Tibial artery (tissue), 4 donors: ENCODE measurements around the gene BDH2.

Source experiments
- DNase-seq, 2 donors: peaks; one replicate each; pipeline ENCODE4 v3.0.0-alpha.2; 2019
- H3K27ac ChIP-seq, 2 donors: fragments of 200-600 bp; sonication (generic) in 1 of 2; 1 replicate in 1 of 2; 2 replicates in 1 of 2; pipeline ENCODE4 v1.5.1; 2018 to 2019; ENCODE audit warnings: mild to moderate bottlenecking in 1 of 2
- H3K27me3 ChIP-seq, 2 donors: fragments of 200-600 bp; sonication (generic) in 1 of 2; one replicate each; pipeline versions ENCODE4 v1.5.1 to v1.6.0; 2016 to 2019
- H3K36me3 ChIP-seq, 3 donors: fragments of 200-600 bp; sonication (generic) in 2 of 3; one replicate each; pipeline ENCODE4 v1.5.1; 2016 to 2019; ENCODE audit warnings: mild to moderate bottlenecking in 2 of 3
- H3K4me1 ChIP-seq, 4 donors: fragments of 200-600 bp; sonication (generic) in 2 of 4; 1 replicate in 3 of 4; 2 replicates in 1 of 4; pipeline ENCODE4 v1.5.1; 2016 to 2019
- H3K4me3 ChIP-seq, 2 donors: fragments of 200-600 bp; sonication (generic) in 1 of 2; 1 replicate in 1 of 2; 2 replicates in 1 of 2; pipeline ENCODE4 v1.5.1; 2018 to 2019; ENCODE audit warnings: mild to moderate bottlenecking in 2 of 2
- H3K9me3 ChIP-seq, 3 donors: fragments of 200-600 bp; sonication (generic) in 1 of 3; one replicate each; pipeline ENCODE4 v1.5.1; 2016 to 2019
- intact Hi-C: fragments of 100-400 bp; cut with DNase I; formaldehyde crosslinking; loops from one replicate; pipeline ENCODE4 v1.15.0; 2023; ENCODE audit warnings: low total_unique reads
- TF ChIP-seq, protein P1 (sequence below), 2 experiments: fragments of 200-600 bp in 1 of 2; fragments of 450-650 bp in 1 of 2; IDR thresholded peaks; one replicate each; pipeline ENCODE4 v1.5.1; 2017 to 2019; ENCODE audit warnings: antibody characterized with exemption in 2 of 2, mild to moderate bottlenecking in 1 of 2, moderate library complexity in 1 of 2

Gene BDH2

DNA sequence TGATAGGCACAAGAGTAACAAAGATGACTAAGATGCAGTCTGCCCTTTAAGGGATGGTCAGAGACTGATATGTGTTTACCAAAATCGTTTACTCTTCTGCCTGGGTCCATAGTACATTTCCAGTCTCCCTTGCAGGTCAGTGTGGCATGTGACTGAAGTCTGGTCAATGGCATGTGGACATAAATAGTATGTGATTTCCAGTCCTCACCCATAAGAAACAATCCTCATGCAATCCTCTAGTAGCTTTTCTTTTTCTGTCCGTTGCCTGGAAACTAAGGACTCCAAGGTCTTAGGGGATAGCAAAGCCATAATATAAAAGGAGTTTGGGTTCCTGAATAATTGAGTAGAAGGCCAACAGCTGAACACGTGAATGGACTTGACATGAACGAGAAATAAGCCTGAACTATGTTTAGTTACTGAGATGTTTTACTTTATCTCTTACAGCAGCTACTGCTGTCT is 24.2 kb downstream of the BDH2 start:
- TF ChIP-seq, protein P1, sequence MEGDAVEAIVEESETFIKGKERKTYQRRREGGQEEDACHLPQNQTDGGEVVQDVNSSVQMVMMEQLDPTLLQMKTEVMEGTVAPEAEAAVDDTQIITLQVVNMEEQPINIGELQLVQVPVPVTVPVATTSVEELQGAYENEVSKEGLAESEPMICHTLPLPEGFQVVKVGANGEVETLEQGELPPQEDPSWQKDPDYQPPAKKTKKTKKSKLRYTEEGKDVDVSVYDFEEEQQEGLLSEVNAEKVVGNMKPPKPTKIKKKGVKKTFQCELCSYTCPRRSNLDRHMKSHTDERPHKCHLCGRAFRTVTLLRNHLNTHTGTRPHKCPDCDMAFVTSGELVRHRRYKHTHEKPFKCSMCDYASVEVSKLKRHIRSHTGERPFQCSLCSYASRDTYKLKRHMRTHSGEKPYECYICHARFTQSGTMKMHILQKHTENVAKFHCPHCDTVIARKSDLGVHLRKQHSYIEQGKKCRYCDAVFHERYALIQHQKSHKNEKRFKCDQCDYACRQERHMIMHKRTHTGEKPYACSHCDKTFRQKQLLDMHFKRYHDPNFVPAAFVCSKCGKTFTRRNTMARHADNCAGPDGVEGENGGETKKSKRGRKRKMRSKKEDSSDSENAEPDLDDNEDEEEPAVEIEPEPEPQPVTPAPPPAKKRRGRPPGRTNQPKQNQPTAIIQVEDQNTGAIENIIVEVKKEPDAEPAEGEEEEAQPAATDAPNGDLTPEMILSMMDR (IDR thresholded peaks at IDR 0.05) = no peak
- peaks cover 0 to 15% (median 0%) of the 10 kb centered on the region in 4 donors for H3K4me1 ChIP-seq
- peak overlapping the region; percentile 87 to 93 for H3K27ac ChIP-seq

DNA sequence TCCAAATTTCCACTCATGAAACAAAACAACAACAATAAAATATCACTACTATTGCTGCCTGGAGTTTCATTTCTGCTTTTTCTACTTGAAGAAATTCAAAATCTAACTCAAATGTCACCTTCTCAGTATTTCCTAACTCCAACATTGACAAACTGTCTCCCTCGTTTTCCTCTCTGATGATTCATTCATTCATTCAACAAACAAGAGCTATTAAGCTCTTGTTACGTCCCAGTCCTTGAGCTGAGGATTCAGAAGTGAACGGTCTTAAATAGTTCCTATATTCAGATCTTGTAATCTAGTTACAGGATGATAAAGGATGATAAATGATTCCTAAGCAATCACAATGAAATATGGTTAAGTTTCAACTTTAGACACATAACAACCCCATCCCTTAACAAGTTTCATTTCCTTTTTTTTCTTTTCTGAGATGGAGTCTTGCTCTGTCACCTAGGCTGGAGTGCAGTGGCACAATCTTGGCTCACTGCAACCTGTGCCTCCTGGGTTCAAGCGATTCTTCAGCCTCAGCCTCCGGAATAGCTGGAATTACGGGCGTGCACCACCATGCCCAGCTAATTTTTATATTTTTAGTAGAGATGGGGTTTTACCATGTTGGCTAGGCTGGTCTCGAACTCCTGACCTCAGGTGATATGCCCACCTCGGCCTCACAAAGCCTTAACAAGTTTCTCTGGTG is 24.7 kb downstream of the BDH2 start:
- Histone ChIP-seq H3K27ac (peak overlapping the region; percentile 87 to 93), H3K9me3 (no peaks in the 10 kb centered on the region), H3K4me3 (peak overlapping the region; percentile 69 to 93), H3K4me1 (peaks cover 0 to 15% (median 0%) of the 10 kb centered on the region in 4 donors), H3K36me3 (no peaks in the 10 kb centered on the region), H3K27me3 (no peaks in the 10 kb centered on the region)
- TF ChIP-seq, protein P1 (IDR thresholded peaks at IDR 0.05) = no peak
- no peak for DNase-seq
- intact Hi-C loops = no loop called here

More for the DNA sequence above, 24.2 kb downstream of the BDH2 start:
- H3K36me3 ChIP-seq = peaks cover 0 to 2% (median under 1%) of the 10 kb centered on the region in 3 donors
- H3K4me3 ChIP-seq = peak overlapping the region; percentile 69 to 93
- no peaks in the 10 kb centered on the region for H3K9me3 ChIP-seq
- no peak for DNase-seq
- no peaks in the 10 kb centered on the region for H3K27me3 ChIP-seq
- intact Hi-C loops = no loop called here

DNA sequence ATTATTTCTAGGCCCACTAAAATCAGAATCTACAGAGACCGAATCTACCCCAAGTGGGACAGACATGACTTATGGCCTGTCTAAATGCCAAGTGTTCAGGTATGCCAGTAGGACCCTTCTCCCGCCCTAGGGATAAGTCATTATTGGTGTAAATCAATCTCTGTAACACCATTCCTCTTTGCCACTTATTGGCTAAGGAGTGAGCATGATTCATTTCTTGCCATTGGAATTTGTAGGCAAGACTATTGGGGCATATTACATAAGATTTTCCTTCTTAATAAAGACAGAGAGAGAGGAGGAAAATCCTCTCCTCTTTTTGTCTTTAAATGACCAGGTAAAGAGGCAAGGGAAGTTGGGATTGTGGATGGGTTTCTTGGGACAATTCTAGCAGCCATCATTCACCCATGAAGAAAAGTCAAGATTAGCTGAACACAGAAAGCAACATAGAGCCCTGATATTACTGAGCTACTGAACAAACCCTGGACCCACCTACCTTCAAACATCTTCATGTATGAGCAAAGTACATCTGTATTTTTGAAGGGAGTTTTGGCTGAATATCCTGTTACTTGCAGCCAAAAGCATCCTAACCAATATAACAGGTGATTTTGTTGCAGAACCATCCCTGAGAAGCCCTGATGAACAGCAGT is 25.7 kb downstream of the BDH2 start:
- Histone ChIP-seq H3K9me3 (no peaks in the 10 kb centered on the region), H3K4me3 (no peak overlapping the region), H3K27me3 (no peaks in the 10 kb centered on the region), H3K36me3 (no peaks in the 10 kb centered on the region), H3K27ac (no peak overlapping the region), H3K4me1 (peaks cover 0 to 15% (median 0%) of the 10 kb centered on the region in 4 donors)
- intact Hi-C loops = no loop called here
- TF ChIP-seq, protein P1 (IDR thresholded peaks at IDR 0.05) = no peak
- no peak for DNase-seq

DNA sequence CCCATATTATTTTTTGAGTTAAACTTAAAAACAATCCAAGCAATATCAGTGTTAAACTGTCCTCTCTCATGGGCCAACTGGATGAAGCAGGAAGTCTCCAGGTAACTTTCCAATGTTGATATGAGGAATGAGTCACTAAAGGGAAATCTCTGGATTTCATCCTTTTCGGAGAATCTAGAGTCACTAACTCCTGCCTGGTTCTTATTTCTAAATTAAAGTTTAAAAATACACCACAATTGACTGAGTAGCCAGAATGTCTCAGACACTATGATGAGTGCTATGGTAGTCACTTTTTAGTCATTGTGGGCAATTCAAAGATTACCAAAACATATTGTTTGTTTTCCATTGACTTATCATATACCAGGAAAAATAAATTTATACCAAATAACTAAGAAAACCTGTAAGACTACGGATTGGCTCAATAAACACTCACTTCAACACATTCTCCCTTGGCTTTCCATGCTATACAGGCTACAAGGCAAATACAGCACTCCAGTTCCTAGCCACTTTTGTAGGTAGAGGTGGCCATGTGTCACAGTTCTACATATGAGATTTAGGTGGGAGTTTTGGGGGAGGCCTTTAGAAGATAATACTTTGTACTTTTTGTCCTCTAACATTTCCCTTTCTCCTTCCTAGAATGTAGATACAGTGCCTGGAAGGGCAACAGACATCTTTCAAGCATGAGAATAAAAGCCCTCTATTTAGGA is 31.6 kb downstream of the BDH2 start:
- Histone ChIP-seq H3K4me1 (no peaks in the 10 kb centered on the region), H3K27me3 (no peaks in the 10 kb centered on the region), H3K4me3 (no peak overlapping the region), H3K36me3 (peaks cover 0 to 20% (median 6%) of the 10 kb centered on the region in 3 donors), H3K9me3 (no peaks in the 10 kb centered on the region), H3K27ac (no peak overlapping the region)
- DNase-seq = no peak
- intact Hi-C loops = no loop called here
- TF ChIP-seq, protein P1 (IDR thresholded peaks at IDR 0.05) = no peak

DNA sequence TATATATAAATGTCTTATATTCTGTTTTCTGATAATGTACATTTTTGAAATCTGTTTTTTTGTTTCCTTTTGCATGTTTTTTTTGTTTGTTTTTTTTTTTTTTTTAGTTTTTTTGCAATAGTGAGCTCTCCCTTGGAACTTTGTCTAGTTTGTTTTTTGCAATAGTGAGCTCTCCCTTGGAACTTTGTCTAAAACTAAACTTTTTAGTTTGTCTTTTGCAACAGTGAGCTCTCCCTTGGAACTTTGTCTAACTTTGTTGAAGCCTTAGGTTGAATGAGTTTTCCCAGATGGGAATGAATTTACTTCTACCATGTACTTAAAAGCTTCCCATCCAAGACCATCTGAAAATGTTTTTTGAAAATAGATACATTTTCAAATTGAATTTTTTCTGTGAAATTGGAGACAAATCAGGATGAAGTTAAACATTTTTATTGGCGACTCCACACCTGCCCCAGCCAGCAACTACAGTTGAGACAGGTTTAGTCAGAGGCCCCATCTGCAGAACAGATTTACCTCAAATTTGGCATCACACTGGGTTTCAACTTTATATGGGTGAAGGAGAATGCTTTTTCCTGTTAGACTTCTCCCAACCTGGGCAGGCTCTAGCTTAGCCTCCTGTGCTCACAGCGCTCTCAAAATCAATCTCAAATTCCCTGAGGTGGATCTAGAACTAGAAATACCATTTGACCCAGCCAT is 39.0 kb downstream of the BDH2 start:
- DNase-seq = no peak
- Histone ChIP-seq H3K27me3 (no peaks in the 10 kb centered on the region), H3K9me3 (no peaks in the 10 kb centered on the region), H3K4me1 (no peaks in the 10 kb centered on the region), H3K27ac (no peak overlapping the region), H3K36me3 (peaks cover 7 to 15% (median 10%) of the 10 kb centered on the region in 3 donors), H3K4me3 (no peak overlapping the region)
- TF ChIP-seq, protein P1 (IDR thresholded peaks at IDR 0.05) = no peak
- intact Hi-C loops = no loop called here
